ENCODE data around the gene CYSTM1.
A peak's percentile ranks its signal among the peaks of the same experiment; 100 is the strongest.

Gene CYSTM1

GRCh38 chr5:140142856-140143255 is 32.1 kb upstream of the CYSTM1 start:
- no peak overlapping the region for H3K4me3 ChIP-seq (ENCODE audit: low read depth, low read length)
- TF ChIP-seq, protein P1, sequence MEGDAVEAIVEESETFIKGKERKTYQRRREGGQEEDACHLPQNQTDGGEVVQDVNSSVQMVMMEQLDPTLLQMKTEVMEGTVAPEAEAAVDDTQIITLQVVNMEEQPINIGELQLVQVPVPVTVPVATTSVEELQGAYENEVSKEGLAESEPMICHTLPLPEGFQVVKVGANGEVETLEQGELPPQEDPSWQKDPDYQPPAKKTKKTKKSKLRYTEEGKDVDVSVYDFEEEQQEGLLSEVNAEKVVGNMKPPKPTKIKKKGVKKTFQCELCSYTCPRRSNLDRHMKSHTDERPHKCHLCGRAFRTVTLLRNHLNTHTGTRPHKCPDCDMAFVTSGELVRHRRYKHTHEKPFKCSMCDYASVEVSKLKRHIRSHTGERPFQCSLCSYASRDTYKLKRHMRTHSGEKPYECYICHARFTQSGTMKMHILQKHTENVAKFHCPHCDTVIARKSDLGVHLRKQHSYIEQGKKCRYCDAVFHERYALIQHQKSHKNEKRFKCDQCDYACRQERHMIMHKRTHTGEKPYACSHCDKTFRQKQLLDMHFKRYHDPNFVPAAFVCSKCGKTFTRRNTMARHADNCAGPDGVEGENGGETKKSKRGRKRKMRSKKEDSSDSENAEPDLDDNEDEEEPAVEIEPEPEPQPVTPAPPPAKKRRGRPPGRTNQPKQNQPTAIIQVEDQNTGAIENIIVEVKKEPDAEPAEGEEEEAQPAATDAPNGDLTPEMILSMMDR (IDR thresholded peaks at IDR 0.05; ENCODE audit: borderline replicate concordance, insufficient read depth, low read depth, low read length): no peak

DNA sequence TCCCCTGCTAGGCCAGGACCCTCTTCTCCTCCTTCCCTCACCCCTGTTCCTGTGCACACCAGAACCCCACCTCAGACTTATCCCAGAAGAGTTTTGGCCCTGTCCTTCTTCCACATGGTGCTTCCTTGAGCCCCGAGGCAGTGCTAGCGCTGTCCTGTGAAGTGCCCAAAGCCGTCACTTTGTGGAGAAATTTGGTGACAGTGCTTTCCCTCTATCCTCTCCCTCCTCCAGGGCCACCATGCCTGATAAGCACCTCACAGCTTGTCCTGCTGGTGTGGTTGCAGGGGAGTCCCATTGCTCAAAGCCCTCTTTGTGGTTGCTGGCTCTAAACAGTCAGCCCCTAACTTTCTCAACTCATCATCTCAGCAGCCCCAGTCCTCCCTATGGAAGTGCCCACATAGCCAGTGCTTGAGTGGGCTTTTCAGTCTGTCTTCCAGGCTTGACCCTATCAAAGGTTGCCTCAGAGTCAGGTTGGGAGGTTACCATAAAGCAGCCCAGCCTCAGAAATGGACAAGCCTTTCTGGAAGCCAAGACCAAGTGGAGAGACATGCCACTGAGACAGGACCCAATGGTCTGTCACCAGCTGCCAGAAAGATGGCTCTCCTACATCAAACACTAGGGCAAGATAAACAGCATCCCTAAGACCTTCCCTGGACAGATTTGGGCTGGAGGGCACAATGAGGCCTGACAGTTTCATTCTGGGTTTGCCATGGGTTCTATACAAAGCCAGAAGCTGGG is 31.3 kb upstream of the CYSTM1 start:
- H3K4me3 ChIP-seq (ENCODE audit: low read depth, low read length): no peak overlapping the region
- TF ChIP-seq, protein P1 (IDR thresholded peaks at IDR 0.05; ENCODE audit: borderline replicate concordance, insufficient read depth, low read depth, low read length): no peak

- TF ChIP-seq, protein P1 (IDR thresholded peaks at IDR 0.05; ENCODE audit: borderline replicate concordance, insufficient read depth, low read depth, low read length): no peak
- H3K4me3 ChIP-seq (ENCODE audit: low read depth, low read length): peak overlapping the region; percentile 21
Observed at GRCh38 chr5:140145256-140145655, 29.7 kb upstream of the CYSTM1 start.

GRCh38 chr5:140145818-140146522 is 29.0 kb upstream of the CYSTM1 start:
- TF ChIP-seq, protein P1 (IDR thresholded peaks at IDR 0.05; ENCODE audit: borderline replicate concordance, insufficient read depth, low read depth, low read length): peak; percentile 74

GRCh38 chr5:140146523-140146842 is 28.5 kb upstream of the CYSTM1 start:
- no peak overlapping the region for H3K4me3 ChIP-seq (ENCODE audit: low read depth, low read length)

More at GRCh38 chr5:140145818-140146522, 29.0 kb upstream of the CYSTM1 start:
- H3K4me3 ChIP-seq (ENCODE audit: low read depth, low read length): peak overlapping the region; percentile 40

DNA sequence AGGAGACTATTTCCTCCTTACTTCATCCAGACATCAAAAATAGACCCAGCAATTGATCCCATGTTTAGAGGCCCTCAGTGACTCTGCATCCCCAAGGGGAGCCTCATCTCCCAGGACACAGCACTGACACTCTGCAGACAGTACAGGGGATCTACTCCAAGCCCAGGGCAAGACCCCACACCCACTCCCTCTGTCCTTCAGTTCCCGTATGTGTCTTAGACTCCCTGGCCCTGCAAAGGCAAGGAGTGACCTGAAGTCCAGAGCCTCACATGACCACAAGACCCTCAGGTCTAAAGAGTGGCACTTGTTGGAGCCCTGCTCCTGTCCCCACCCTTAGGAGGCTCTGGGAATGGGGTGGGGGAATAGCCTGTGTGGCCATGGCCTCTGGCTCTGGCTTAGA is 27.5 kb upstream of the CYSTM1 start:
- TF ChIP-seq, protein P1 (IDR thresholded peaks at IDR 0.05; ENCODE audit: borderline replicate concordance, insufficient read depth, low read depth, low read length): no peak

More at GRCh38 chr5:140146523-140146842, 28.5 kb upstream of the CYSTM1 start:
- TF ChIP-seq, protein P1 (IDR thresholded peaks at IDR 0.05; ENCODE audit: borderline replicate concordance, insufficient read depth, low read depth, low read length): no peak

GRCh38 chr5:140148508-140148907 is 26.5 kb upstream of the CYSTM1 start:
- TF ChIP-seq, protein P1 (IDR thresholded peaks at IDR 0.05; ENCODE audit: borderline replicate concordance, insufficient read depth, low read depth, low read length): no peak
- H3K4me3 ChIP-seq (ENCODE audit: low read depth, low read length): no peak overlapping the region

More for the DNA sequence above, 27.5 kb upstream of the CYSTM1 start:
- no peak overlapping the region for H3K4me3 ChIP-seq (ENCODE audit: low read depth, low read length)
